ENCODE measurements around the gene WASHC3.

WASHC3 gene

DNA sequence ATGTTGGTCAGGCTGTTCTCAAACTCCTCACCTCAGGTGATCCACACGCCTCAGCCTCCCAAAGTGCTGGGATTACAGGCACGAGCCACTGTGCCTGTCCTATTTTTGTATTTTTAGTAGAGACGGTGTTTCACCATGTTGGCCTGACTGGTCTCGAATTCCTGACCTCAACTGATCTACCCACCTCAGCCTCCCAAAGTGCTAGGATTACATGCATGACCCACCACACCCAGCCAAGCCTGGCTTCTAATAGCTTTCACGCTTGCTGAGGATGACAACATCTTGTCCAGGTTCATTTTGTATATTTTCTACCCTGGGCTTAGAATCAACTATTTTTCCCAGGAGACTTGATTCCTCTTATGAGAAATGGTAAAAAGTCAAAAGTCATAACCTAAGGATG lies 64.7 kb downstream of the WASHC3 start:
- TF ChIP-seq CTCF (IDR thresholded peaks at IDR 0.05; ENCODE audit: extremely low read depth, missing control alignments): no peak
- no peak for DNase-seq (ENCODE audit: low spot score)

- no peak for TF ChIP-seq CTCF (IDR thresholded peaks at IDR 0.05; ENCODE audit: extremely low read depth, missing control alignments)
- no peak for DNase-seq (ENCODE audit: low spot score)
Measured at GRCh38 chr12:101995684-101996083, 66.1 kb downstream of the WASHC3 start.

DNA sequence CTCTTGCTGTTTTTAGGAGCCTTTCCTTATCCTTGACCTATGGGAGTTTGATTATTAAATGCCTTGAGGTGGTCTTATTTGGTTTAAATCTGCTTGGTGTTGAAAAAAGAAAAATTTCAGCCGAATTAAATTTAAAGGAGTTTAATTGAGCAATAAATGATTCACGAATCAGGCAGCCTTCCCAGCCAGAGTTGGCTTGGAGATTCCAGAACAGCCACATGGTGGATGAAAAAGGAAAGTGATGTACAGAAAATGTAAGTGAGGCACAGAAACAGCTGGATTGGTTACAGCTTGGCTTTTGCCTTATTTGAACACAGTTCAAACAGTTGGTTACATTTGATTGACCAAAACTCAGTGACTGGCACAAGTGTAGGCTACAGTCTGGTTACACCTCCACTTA lies 69.7 kb downstream of the WASHC3 start:
- no peak for TF ChIP-seq CTCF (IDR thresholded peaks at IDR 0.05; ENCODE audit: extremely low read depth, missing control alignments)

GRCh38 chr12:101982307-101982706 lies 79.5 kb downstream of the WASHC3 start:
- no peak for TF ChIP-seq CTCF (IDR thresholded peaks at IDR 0.05; ENCODE audit: extremely low read depth, missing control alignments)
- no peak for DNase-seq (ENCODE audit: low spot score)

More for the DNA sequence above, 69.7 kb downstream of the WASHC3 start:
- no peak for DNase-seq (ENCODE audit: low spot score)

DNA sequence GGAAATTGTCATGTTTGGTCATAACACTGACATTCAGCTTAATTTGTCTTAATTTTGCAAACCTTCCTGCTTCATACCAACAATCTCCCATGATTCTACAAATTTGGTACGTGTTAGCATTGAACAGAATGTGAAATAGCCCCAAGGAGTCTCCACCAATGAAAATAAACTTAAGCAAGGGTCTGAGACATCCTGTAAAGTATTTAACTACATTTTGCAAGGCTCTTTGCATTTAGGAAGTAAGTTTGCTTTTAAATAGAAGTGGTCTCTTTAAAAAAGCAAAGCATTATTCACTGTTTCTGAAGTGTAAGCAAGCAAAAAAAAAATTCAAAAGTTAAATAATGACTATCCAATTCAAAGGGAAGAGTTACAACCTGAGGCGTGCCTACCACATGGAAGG lies 79.9 kb downstream of the WASHC3 start:
- DNase-seq (ENCODE audit: low spot score): no peak
- no peak for TF ChIP-seq CTCF (IDR thresholded peaks at IDR 0.05; ENCODE audit: extremely low read depth, missing control alignments)

- no peak for TF ChIP-seq CTCF (IDR thresholded peaks at IDR 0.05; ENCODE audit: extremely low read depth, missing control alignments)
- no peak for DNase-seq (ENCODE audit: low spot score)
Measured at GRCh38 chr12:101968770-101969169, 93.0 kb downstream of the WASHC3 start.

DNA sequence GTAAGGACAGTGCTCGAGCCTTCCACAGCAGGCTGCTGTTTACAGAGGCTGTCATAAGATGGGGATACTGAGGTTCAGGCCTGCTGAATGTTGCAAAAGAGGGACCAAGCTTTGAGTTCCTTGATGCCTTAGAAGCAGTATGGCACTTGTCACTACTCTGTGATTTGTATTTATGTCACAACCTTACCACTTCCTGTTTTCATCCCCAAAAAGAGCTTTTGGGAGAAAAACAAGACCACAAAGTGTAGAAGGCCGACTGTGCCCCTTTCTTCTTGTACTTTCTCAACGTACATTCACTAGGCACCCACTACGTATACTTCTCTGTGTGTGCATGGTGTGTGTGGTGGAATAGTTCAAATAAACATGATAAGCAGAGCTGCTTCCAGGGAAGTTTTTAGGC lies 94.3 kb downstream of the WASHC3 start:
- TF ChIP-seq CTCF (IDR thresholded peaks at IDR 0.05; ENCODE audit: extremely low read depth, missing control alignments): no peak
- DNase-seq (ENCODE audit: low spot score): no peak
